WERI-Rb-1 (cell line): Measurements from ENCODE around the gene CAMK4.

Source experiments
- DNase-seq: peaks from one replicate; pipeline ENCODE4 v3.0.0-alpha.2; 2020
- H3K27ac ChIP-seq: fragments of 250-450 bp; sonication (Bioruptor Pico); 2 replicates; pipeline ENCODE4 v1.5.1; 2020; ENCODE audit warnings: mild to moderate bottlenecking, moderate library complexity
- H3K27me3 ChIP-seq: fragments of 250-450 bp; sonication (Bioruptor Pico); 2 replicates; pipeline ENCODE4 v1.5.1; 2021; ENCODE audit warnings: mild to moderate bottlenecking, low read depth, moderate library complexity; ENCODE audit not compliant: insufficient read depth, severe bottlenecking
- H3K36me3 ChIP-seq: fragments of 250-450 bp; sonication (Bioruptor Pico); 2 replicates; pipeline ENCODE4 v1.5.1; 2020; ENCODE audit warnings: mild to moderate bottlenecking, moderate library complexity
- H3K4me3 ChIP-seq: 2 replicates; pipeline ENCODE4 v1.5.1; 2011; ENCODE audit warnings: low read depth, mild to moderate bottlenecking, control low read depth, low read length
- H3K9me3 ChIP-seq: fragments of 250-450 bp; sonication (Bioruptor Pico); 2 replicates; pipeline ENCODE4 v1.5.1; 2021; ENCODE audit warnings: mild to moderate bottlenecking, moderate library complexity; ENCODE audit not compliant: severe bottlenecking
- CTCF ChIP-seq: IDR thresholded peaks from 2 replicates; pipeline ENCODE4 v1.5.1; 2011; ENCODE audit warnings: low read depth, mild to moderate bottlenecking, control low read depth, inconsistent platforms, low read length

The CAMK4 gene

GRCh38 chr5:111518777-111519176 is 294.6 kb downstream of the CAMK4 start:
- TF ChIP-seq CTCF, result no peak
- H3K4me3 ChIP-seq, result no peak overlapping the region
- H3K36me3 ChIP-seq, result no peaks in the 10 kb centered on the region
- no peaks in the 10 kb centered on the region for H3K27me3 ChIP-seq
- H3K9me3 ChIP-seq, result no peaks in the 10 kb centered on the region
- DNase-seq, result no peak
- H3K27ac ChIP-seq, result no peak overlapping the region

- TF ChIP-seq CTCF, result no peak
- no peaks in the 10 kb centered on the region for H3K9me3 ChIP-seq
- DNase-seq, result no peak
- no peaks in the 10 kb centered on the region for H3K36me3 ChIP-seq
- H3K4me3 ChIP-seq, result no peak overlapping the region
- no peak overlapping the region for H3K27ac ChIP-seq
- H3K27me3 ChIP-seq, result no peaks in the 10 kb centered on the region
Measured at GRCh38 chr5:111520908-111521307, 296.7 kb downstream of the CAMK4 start.

GRCh38 chr5:111528056-111528455 is 303.9 kb downstream of the CAMK4 start:
- Histone ChIP-seq H3K9me3 (no peaks in the 10 kb centered on the region), H3K27me3 (no peaks in the 10 kb centered on the region), H3K36me3 (no peaks in the 10 kb centered on the region), H3K4me3 (no peak overlapping the region), H3K27ac (no peak overlapping the region)
- no peak for TF ChIP-seq CTCF
- no peak for DNase-seq

- H3K4me3 ChIP-seq, result no peak overlapping the region
- no peaks in the 10 kb centered on the region for H3K27me3 ChIP-seq
- no peak overlapping the region for H3K27ac ChIP-seq
- no peaks in the 10 kb centered on the region for H3K36me3 ChIP-seq
- no peak for TF ChIP-seq CTCF
- DNase-seq, result no peak
- H3K9me3 ChIP-seq, result no peaks in the 10 kb centered on the region
Measured at GRCh38 chr5:111530298-111530740, 306.1 kb downstream of the CAMK4 start.

- no peak for TF ChIP-seq CTCF
- Histone ChIP-seq H3K9me3 (no peaks in the 10 kb centered on the region), H3K36me3 (no peaks in the 10 kb centered on the region), H3K27me3 (no peaks in the 10 kb centered on the region), H3K27ac (no peak overlapping the region), H3K4me3 (no peak overlapping the region)
- DNase-seq, result no peak
Measured at GRCh38 chr5:111532886-111533582, 308.9 kb downstream of the CAMK4 start.
